Left lung (tissue), 10 donors: ENCODE measurements around the gene MTFR1L. TPM values are rescaled to one million over a fixed set of nuclear protein-coding genes. Genes with fewer than 3 reads are reported as not detected.

Experiments
- ATAC-seq: fragments of 200-7000 bp; cut with Tn5 transposase; one replicate; pipeline ENCODE4 v1.9.1; 2020; ENCODE audit warnings: moderate library complexity
- DNase-seq, 4 donors: peaks; one replicate each; pipeline ENCODE4 v3.0.0-alpha.2; 2013 to 2020
- H3K27ac ChIP-seq, 2 donors: fragments of 200-600 bp; sonication (generic) in 1 of 2; one replicate each; pipeline versions ENCODE4 v1.5.0 to v1.8.0; 2020 to 2021
- H3K27me3 ChIP-seq, 2 donors: fragments of 200-600 bp; sonication (generic) in 1 of 2; one replicate each; pipeline versions ENCODE4 v1.5.0 to v1.8.0; 2020 to 2021
- H3K36me3 ChIP-seq, 2 donors: fragments of 200-600 bp; sonication (generic) in 1 of 2; one replicate each; pipeline versions ENCODE4 v1.5.0 to v1.8.0; 2020 to 2021
- H3K4me1 ChIP-seq, 2 donors: fragments of 200-600 bp; one replicate each; pipeline ENCODE4 v1.8.0; 2021
- H3K4me3 ChIP-seq, 2 donors: fragments of 200-600 bp; sonication (generic) in 1 of 2; one replicate each; pipeline versions ENCODE4 v1.5.0 to v1.8.0; 2020 to 2021; ENCODE audit warnings: mild to moderate bottlenecking in 1 of 2
- H3K9me3 ChIP-seq, 2 donors: fragments of 200-600 bp; sonication (generic) in 1 of 2; one replicate each; pipeline versions ENCODE4 v1.5.0 to v1.8.0; 2020 to 2021
- intact Hi-C, 2 donors: fragments of 100-400 bp; cut with DNase I; formaldehyde crosslinking; loops; one replicate each; pipeline versions ENCODE4 v1.11.2 to v1.14.2; 2022
- polyA plus RNA-seq, 6 donors: library from polyadenylated mRNA; unstranded; fragments of 120-200 nt; gene quantifications; one replicate each; pipeline ENCODE4 v1.2.1, GENCODE V29; 2013; ENCODE audit not compliant: insufficient read length in 6 of 6
- total RNA-seq, 2 donors: library from RNA; stranded (reverse); fragmentation: NEBNext Ultra II Directional; extraction: Animal tissue kit (Norgen Biotek cat#: 25700); gene quantifications; one replicate each; pipeline ENCODE4 v1.2.1, GENCODE V29; 2021
- TF ChIP-seq, protein P1 (sequence below), 2 donors: fragments of 200-600 bp; sonication (generic) in 1 of 2; IDR thresholded peaks; one replicate each; pipeline versions ENCODE4 v1.5.0 to v1.8.0; 2021; ENCODE audit warnings: antibody characterized with exemption in 2 of 2
- donor health status: DM: no; HTN: yes; CAD: no.
- donor health status: DM: no; HTN: no; CAD: no.

The MTFR1L gene
- total and polyA plus RNA-seq, 8 donors, result 44.5 to 88.4 (median 79.3) TPM

DNA sequence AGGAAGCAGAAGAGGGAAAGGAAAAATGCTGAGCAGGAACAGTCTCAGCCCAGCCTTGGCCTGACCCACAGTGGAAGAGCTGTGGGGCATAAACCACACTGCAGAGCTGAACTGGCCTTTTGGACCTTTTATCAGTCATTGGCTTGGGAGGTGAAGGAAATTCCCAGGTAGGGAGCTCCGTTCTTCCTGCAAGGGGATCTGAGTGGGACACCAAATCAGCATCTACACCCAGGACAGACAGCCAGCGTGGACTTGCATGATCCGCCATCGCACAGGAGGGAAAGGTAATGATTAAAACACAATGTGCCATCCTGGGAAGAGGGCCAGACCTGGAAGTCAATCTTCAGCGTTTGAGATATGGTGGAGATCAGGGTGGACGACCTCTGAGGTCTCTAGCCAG lies 1.2 kb upstream of the MTFR1L start:
- Histone ChIP-seq H3K9me3 (no peaks in the 10 kb centered on the region), H3K36me3 (peaks cover 0 to 30% of the 10 kb centered on the region in 2 donors), H3K4me1 (peaks cover 9 to 37% of the 10 kb centered on the region in 2 donors), H3K27ac (peak overlapping the region; percentile 48 to 90), H3K27me3 (no peaks in the 10 kb centered on the region), H3K4me3 (peak overlapping the region; percentile 89 to 94)
- ATAC-seq, result no peak
- intact Hi-C loops, result no loop called here
- TF ChIP-seq, protein P1, sequence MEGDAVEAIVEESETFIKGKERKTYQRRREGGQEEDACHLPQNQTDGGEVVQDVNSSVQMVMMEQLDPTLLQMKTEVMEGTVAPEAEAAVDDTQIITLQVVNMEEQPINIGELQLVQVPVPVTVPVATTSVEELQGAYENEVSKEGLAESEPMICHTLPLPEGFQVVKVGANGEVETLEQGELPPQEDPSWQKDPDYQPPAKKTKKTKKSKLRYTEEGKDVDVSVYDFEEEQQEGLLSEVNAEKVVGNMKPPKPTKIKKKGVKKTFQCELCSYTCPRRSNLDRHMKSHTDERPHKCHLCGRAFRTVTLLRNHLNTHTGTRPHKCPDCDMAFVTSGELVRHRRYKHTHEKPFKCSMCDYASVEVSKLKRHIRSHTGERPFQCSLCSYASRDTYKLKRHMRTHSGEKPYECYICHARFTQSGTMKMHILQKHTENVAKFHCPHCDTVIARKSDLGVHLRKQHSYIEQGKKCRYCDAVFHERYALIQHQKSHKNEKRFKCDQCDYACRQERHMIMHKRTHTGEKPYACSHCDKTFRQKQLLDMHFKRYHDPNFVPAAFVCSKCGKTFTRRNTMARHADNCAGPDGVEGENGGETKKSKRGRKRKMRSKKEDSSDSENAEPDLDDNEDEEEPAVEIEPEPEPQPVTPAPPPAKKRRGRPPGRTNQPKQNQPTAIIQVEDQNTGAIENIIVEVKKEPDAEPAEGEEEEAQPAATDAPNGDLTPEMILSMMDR (IDR thresholded peaks at IDR 0.05), result no peak
- DNase-seq, result no peak

DNA sequence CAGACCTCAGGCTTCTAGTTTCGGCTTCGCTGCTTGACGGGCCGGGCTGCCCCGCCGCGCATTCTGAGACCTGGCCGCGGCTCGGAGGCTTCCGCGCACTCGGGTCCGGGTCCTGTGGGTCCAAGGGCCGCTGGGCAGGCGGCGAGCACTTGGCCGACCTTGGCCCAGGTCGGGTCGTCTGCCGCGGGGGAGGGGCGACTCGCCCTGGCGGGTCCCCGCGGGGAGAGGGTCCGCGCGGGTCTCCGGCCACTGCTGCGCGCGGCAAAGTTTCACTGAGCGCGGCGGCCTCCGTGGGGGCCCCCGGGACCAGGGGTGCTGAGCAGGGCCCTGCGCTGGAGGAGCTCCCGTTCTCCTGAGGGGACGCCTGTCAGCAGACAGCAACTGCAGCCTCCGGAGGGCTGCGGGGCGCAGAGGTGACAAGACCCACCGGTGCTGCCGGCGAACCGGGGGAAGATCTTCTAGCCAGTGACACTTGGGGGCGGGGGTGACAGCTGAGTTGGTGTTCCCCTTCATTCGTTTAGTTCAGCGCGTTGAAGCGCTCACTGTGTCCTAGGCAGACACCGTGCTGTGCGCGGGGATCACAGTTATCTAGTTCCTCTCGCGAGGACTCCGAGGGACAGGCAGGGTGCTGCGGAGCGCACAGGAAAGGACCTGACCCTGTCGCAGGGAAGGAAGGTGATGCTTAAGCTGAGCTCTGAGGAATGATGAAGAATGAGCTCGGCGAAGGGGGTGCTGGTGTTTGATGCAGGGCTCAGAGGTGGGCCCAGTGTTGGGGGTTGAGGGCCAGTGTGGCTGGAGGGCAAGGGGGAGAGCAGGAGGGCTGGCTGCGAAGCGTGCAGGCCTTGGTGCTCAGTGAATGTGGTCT lies 725 bp downstream of the MTFR1L start:
- H3K27me3 ChIP-seq, result no peaks in the 10 kb centered on the region
- TF ChIP-seq, protein P1 (IDR thresholded peaks at IDR 0.05), result no peak
- H3K27ac ChIP-seq, result peak overlapping the region; percentile 89 to 90
- H3K9me3 ChIP-seq, result no peaks in the 10 kb centered on the region
- peaks cover 0 to 19% of the 10 kb centered on the region in 2 donors for H3K36me3 ChIP-seq
- peak in 3 of 4 donors; percentile 53 to 86 (median 60) for DNase-seq
- peaks cover 9 to 37% of the 10 kb centered on the region in 2 donors for H3K4me1 ChIP-seq
- H3K4me3 ChIP-seq, result peak overlapping the region; percentile 89 to 94
- intact Hi-C loops, result no loop called here
- ATAC-seq, result peak; percentile 51

DNA sequence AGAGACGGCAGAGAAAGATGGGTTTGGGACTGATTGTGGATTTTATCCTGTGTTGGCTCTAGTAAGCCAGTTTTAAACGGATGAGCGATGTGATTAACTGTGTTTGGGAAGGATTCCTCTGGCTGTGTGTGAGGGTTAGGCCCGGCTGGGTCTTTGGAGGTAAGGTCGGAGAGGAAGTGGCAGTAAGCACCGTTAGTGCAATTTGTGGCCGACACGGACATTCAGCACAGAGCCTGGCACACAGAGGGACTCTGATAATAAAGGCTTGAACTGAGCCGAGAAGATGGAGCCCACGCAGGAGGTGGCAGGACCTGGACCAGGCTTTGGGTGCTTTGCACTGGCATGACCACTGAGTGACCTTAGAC lies 1.3 kb downstream of the MTFR1L start:
- H3K4me1 ChIP-seq, result peaks cover 9 to 37% of the 10 kb centered on the region in 2 donors
- peak overlapping the region in 1 of 2 donors; percentile 89 for H3K27ac ChIP-seq
- no peaks in the 10 kb centered on the region for H3K27me3 ChIP-seq
- intact Hi-C loops, result no loop called here
- peak overlapping the region; percentile 89 to 94 for H3K4me3 ChIP-seq
- H3K9me3 ChIP-seq, result no peaks in the 10 kb centered on the region
- DNase-seq (no peak), ATAC-seq (no peak)
- peaks cover 0 to 19% of the 10 kb centered on the region in 2 donors for H3K36me3 ChIP-seq
- TF ChIP-seq, protein P1 (IDR thresholded peaks at IDR 0.05), result no peak

DNA sequence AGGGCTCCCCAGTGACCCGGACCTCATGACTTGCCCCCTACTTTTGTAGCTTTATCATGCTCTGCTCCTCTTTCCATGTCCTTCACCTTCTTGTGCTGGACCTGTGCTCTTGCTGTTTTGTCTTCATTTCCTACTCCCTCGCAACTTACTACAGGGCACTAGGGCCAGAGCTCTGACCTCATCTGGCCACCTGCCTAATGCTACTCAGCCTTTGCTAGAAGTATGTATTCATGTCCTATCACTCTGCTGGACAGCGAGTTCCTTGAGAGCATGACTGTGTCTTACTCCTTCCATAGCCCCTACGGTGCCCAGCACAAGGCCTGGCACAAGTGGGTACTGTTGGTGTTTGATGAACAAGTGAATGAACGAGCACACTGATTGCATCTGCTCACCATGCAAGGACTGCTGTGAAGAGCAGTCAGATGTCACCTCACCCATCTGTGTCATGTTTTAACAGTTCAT lies 1.9 kb downstream of the MTFR1L start:
- DNase-seq, result no peak
- intact Hi-C loops, result no loop called here
- TF ChIP-seq, protein P1 (IDR thresholded peaks at IDR 0.05), result no peak

DNA sequence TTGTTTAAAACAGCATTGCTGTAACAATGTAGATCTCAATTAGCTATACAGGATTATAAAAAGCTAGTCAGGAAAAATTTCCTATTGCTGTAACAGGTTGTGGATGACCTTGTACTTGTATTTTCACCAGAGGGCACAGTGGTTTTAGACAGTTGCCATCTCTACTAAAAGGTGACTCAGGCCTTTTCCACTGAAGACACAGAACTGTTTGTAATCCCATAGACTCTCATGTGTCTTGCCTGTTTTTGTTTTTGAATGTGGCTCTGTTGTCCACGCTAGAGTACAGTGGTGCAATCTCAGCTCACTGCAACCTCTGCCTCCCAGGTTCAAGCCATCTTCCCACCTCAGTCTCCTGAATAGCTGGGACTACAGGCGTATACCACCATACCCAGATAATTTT lies 5.9 kb downstream of the MTFR1L start:
- Histone ChIP-seq H3K4me1 (peaks cover 9 to 14% of the 10 kb centered on the region in 2 donors), H3K27me3 (no peaks in the 10 kb centered on the region), H3K4me3 (no peak overlapping the region), H3K36me3 (peaks cover 0 to 61% of the 10 kb centered on the region in 2 donors), H3K9me3 (no peaks in the 10 kb centered on the region), H3K27ac (no peak overlapping the region)
- TF ChIP-seq, protein P1 (IDR thresholded peaks at IDR 0.05), result no peak
- intact Hi-C loops, result no loop called here
- DNase-seq (no peak), ATAC-seq (no peak)

More for the DNA sequence above, 1.9 kb downstream of the MTFR1L start:
- H3K27me3 ChIP-seq, result no peaks in the 10 kb centered on the region
- no peaks in the 10 kb centered on the region for H3K9me3 ChIP-seq
- H3K4me1 ChIP-seq, result peaks cover 9 to 37% of the 10 kb centered on the region in 2 donors
- ATAC-seq, result no peak
- no peak overlapping the region for H3K27ac ChIP-seq
- H3K36me3 ChIP-seq, result peaks cover 0 to 21% of the 10 kb centered on the region in 2 donors
- H3K4me3 ChIP-seq, result peak overlapping the region in 1 of 2 donors; percentile 89
